Measurements from ENCODE around the gene CLIC4. TPM values are rescaled to one million over a fixed set of nuclear protein-coding genes. Genes with fewer than 3 reads are reported as not detected.
A peak's percentile ranks its signal among the peaks of the same experiment; 100 is the strongest.

Gene CLIC4
- total and polyA plus RNA-seq, 9 of the 15 experiments (the other 6 are each of a cell fraction or from before 2014, with no cell fraction given) = 16.0 to 67.5 (median 38.4) TPM

DNA sequence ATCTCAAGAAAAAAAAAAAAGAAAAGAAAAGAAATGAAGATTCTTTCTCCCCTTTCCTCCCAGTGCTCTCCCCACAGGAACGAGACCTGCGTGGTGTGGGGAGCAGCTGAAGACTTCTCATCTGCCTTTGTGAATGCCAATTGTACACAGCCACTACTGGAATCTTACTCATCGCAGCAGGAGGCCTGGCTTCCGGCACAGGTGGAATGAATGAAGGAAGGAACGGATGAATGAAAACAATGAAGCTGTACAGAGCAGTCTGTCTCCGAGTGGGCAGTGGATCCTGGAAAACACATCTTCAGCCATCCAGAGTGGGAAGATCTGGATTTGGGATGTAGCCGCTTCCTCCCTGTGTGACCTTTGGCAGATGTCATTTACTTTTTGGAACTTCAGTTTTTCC lies 119.9 kb downstream of the CLIC4 start:
- H3K27ac ChIP-seq (ENCODE audit: extremely low read depth, low read depth, low read length) = no peak overlapping the region
- no TSS peak for BruUV-seq (replicated peaks)
- H3K9me1 ChIP-seq (ENCODE audit: control insufficient read depth, insufficient read depth, low read length) = no peaks in the 10 kb centered on the region
- H3K79me2 ChIP-seq (ENCODE audit: control insufficient read depth, insufficient read depth, low read length) = no peaks in the 10 kb centered on the region
- no peak overlapping the region for H3K4me2 ChIP-seq (ENCODE audit: insufficient read depth, low read length)
- H3K4me1 ChIP-seq (replicated peaks in 1 of 2; ENCODE audit: control insufficient read depth in 2 of 2, insufficient read depth in 2 of 2, low read length in 2 of 2) = 0 out of 5 replicates have a peak, but pooled peaks cover 0 to 3% of the 10 kb centered on the region in 2 experiments
- H4K20me1 ChIP-seq (replicated peaks; ENCODE audit: control insufficient read depth, insufficient read depth, low read length) = peaks cover 9% of the 10 kb centered on the region; the same call in 1 of the 2 replicates
- ATAC-seq (no peak), DNase-seq (ENCODE audit: extremely low read depth in 1 of 4, low spot score in 3 of 4) (no peak), FAIRE-seq (no peak)
- no peaks in the 10 kb centered on the region for H3K9me3 ChIP-seq (replicated peaks; ENCODE audit: control insufficient read depth, insufficient read depth, low read depth, low read length)
- WGBS (ENCODE audit: insufficient coverage, low coverage, missing lambda C conversion rate) = 4% methylated on average over 7 of the region's 7 CpGs
- in situ Hi-C loops (cut with MboI) = no loop called here
- H3K4me3 ChIP-seq = no peak overlapping the region
- ChIA-PET CTCF (ENCODE audit: low intra/inter-chr PET ratio) (no interaction called here), POLR2A (no interaction called here)
- intact Hi-C loops (cut with micrococcal nuclease) = no loop called here
- no peaks in the 10 kb centered on the region for H3K36me3 ChIP-seq (ENCODE audit: control insufficient read depth, insufficient read depth, low read length)
- H2AFZ ChIP-seq (ENCODE audit: low read depth, low read length) = no peak overlapping the region
- peaks cover 69 to 89% of the 10 kb centered on the region in 2 experiments for H3K27me3 ChIP-seq (ENCODE audit: control insufficient read depth in 2 of 2, insufficient read depth in 2 of 2, low read length in 2 of 2)
- no peak for TF ChIP-seq ZNF512 (tag; IDR thresholded peaks at IDR 0.05)
- TF ChIP-seq KHSRP (IDR thresholded peaks at IDR 0.05) = no peak
- TF ChIP-seq TEAD4 (IDR thresholded peaks at IDR 0.05; ENCODE audit: low read length) = no peak
- TF ChIP-seq TEAD4 (CRISPR knock-in tag; IDR thresholded peaks at IDR 0.05; ENCODE audit: borderline replicate concordance) = no peak
- TF ChIP-seq ZNF24 (IDR thresholded peaks at IDR 0.05) = 0 out of 2 replicates have a peak, but pooled peaks have one; percentile 47
- TF ChIP-seq, protein P1, sequence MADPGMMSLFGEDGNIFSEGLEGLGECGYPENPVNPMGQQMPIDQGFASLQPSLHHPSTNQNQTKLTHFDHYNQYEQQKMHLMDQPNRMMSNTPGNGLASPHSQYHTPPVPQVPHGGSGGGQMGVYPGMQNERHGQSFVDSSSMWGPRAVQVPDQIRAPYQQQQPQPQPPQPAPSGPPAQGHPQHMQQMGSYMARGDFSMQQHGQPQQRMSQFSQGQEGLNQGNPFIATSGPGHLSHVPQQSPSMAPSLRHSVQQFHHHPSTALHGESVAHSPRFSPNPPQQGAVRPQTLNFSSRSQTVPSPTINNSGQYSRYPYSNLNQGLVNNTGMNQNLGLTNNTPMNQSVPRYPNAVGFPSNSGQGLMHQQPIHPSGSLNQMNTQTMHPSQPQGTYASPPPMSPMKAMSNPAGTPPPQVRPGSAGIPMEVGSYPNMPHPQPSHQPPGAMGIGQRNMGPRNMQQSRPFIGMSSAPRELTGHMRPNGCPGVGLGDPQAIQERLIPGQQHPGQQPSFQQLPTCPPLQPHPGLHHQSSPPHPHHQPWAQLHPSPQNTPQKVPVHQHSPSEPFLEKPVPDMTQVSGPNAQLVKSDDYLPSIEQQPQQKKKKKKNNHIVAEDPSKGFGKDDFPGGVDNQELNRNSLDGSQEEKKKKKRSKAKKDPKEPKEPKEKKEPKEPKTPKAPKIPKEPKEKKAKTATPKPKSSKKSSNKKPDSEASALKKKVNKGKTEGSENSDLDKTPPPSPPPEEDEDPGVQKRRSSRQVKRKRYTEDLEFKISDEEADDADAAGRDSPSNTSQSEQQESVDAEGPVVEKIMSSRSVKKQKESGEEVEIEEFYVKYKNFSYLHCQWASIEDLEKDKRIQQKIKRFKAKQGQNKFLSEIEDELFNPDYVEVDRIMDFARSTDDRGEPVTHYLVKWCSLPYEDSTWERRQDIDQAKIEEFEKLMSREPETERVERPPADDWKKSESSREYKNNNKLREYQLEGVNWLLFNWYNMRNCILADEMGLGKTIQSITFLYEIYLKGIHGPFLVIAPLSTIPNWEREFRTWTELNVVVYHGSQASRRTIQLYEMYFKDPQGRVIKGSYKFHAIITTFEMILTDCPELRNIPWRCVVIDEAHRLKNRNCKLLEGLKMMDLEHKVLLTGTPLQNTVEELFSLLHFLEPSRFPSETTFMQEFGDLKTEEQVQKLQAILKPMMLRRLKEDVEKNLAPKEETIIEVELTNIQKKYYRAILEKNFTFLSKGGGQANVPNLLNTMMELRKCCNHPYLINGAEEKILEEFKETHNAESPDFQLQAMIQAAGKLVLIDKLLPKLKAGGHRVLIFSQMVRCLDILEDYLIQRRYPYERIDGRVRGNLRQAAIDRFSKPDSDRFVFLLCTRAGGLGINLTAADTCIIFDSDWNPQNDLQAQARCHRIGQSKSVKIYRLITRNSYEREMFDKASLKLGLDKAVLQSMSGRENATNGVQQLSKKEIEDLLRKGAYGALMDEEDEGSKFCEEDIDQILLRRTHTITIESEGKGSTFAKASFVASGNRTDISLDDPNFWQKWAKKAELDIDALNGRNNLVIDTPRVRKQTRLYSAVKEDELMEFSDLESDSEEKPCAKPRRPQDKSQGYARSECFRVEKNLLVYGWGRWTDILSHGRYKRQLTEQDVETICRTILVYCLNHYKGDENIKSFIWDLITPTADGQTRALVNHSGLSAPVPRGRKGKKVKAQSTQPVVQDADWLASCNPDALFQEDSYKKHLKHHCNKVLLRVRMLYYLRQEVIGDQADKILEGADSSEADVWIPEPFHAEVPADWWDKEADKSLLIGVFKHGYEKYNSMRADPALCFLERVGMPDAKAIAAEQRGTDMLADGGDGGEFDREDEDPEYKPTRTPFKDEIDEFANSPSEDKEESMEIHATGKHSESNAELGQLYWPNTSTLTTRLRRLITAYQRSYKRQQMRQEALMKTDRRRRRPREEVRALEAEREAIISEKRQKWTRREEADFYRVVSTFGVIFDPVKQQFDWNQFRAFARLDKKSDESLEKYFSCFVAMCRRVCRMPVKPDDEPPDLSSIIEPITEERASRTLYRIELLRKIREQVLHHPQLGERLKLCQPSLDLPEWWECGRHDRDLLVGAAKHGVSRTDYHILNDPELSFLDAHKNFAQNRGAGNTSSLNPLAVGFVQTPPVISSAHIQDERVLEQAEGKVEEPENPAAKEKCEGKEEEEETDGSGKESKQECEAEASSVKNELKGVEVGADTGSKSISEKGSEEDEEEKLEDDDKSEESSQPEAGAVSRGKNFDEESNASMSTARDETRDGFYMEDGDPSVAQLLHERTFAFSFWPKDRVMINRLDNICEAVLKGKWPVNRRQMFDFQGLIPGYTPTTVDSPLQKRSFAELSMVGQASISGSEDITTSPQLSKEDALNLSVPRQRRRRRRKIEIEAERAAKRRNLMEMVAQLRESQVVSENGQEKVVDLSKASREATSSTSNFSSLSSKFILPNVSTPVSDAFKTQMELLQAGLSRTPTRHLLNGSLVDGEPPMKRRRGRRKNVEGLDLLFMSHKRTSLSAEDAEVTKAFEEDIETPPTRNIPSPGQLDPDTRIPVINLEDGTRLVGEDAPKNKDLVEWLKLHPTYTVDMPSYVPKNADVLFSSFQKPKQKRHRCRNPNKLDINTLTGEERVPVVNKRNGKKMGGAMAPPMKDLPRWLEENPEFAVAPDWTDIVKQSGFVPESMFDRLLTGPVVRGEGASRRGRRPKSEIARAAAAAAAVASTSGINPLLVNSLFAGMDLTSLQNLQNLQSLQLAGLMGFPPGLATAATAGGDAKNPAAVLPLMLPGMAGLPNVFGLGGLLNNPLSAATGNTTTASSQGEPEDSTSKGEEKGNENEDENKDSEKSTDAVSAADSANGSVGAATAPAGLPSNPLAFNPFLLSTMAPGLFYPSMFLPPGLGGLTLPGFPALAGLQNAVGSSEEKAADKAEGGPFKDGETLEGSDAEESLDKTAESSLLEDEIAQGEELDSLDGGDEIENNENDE (IDR thresholded peaks at IDR 0.05; ENCODE audit: low read depth, low read length) = no peak
- TF ChIP-seq ZNF23 (CRISPR knock-in tag; IDR thresholded peaks at IDR 0.05) = no peak
- no peak for TF ChIP-seq SIN3A (IDR thresholded peaks at IDR 0.05; ENCODE audit: borderline replicate concordance in 2 of 2, control insufficient read depth in 1 of 2, low read depth in 2 of 2, low read length in 2 of 2)
- H3K9ac ChIP-seq (ENCODE audit: insufficient read depth in 1 of 2, low read depth in 2 of 2, low read length in 2 of 2) = no peak overlapping the region

Data from K562 (cell line).